SKM-1 (cell line): ENCODE data around the gene MRPL4.

Source experiments
- DNase-seq: peaks from one replicate; lab custom pipeline; 2025; ENCODE audit not compliant: unreplicated experiment; lab: John Stamatoyannopoulos, UW

The MRPL4 gene

DNA sequence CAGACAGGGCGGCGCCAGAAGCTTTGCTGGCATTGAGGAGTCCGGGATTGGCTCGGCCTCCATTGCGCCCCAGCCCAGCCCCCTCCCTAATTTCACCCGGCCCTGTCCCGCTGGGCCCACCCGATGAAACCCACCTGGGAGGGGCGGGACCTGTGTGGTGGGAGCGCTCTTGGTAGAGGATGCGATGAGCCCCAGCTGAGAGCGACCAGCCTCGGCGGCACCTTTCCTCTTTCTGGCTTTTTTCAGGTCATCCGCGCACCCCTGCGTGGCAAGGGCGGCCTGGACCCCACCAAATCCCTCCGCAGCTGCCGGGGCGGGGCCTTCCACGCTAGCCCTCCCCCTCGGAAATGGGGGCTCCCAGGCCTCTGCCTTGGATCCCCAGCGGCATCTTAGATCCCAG lies 57.4 kb downstream of the MRPL4 start, which contains the start of gene ZGLP1:
ZGLP1 (minus strand) TSS at position 393 of the 400 bp plus-strand sequence.
- DNase-seq: no peak
